Endothelial cell of umbilical vein (primary cell): ENCODE measurements around the gene LYRM2. TPM values are rescaled to one million over a fixed set of nuclear protein-coding genes. Genes with fewer than 3 reads are reported as not detected.

ENCODE experiments used
- BruUV-seq: library from RNA; stranded (reverse); fragments of 400-500 nt; replicated peaks from 2 replicates; lab custom pipeline; 2021; lab: Mats Ljungman, UMichigan
- CTCF ChIA-PET: fragments of 300-600, 350-600 bp; sonication (Branson Sonifier 250); formaldehyde crosslinking; loops from one replicate; lab custom pipeline; 2021; ENCODE audit warnings: antibody characterized with exemption, inconsistent platforms; lab: Charles Lee
- POLR2A ChIA-PET: fragments of 300-600, 350-600 bp; sonication (Branson Sonifier 250); formaldehyde crosslinking; loops from one replicate; lab custom pipeline; 2021; ENCODE audit warnings: antibody characterized with exemption, inconsistent platforms; lab: Charles Lee
- DNase-seq: peaks from one replicate; pipeline ENCODE4 v3.0.0-alpha.2; 2011; ENCODE audit warnings: low read depth, low spot score
- FAIRE-seq: peaks from 2 replicates; lab custom pipeline; 2011; peaks lifted over from hg19 to GRCh38; lab: Jason Lieb, UNC
- H2AFZ ChIP-seq: 2 replicates; pipeline ENCODE4 v1.6.0; 2012; ENCODE audit warnings: low read depth, low read length, control low read depth, inconsistent platforms
- H3K27ac ChIP-seq: 2 replicates; pipeline ENCODE4 v1.5.1; 2011; ENCODE audit warnings: low read depth, mild to moderate bottlenecking, control low read depth, low read length, moderate library complexity; ENCODE audit not compliant: insufficient read depth
- H3K27me3 ChIP-seq, 2 experiments: 2 replicates each; pipeline versions ENCODE4 v1.6.0 to v1.6.1; 2011; ENCODE audit warnings: low read length in 2 of 2, mixed read lengths in 1 of 2; ENCODE audit not compliant: control insufficient read depth in 2 of 2, insufficient read depth in 2 of 2
- H3K36me3 ChIP-seq, 2 experiments: 2 replicates in 1 of 2; 3 replicates in 1 of 2; pipeline ENCODE4 v1.5.1; 2011; ENCODE audit warnings: low read length in 2 of 2, mild to moderate bottlenecking in 1 of 2, moderate library complexity in 1 of 2; ENCODE audit not compliant: control insufficient read depth in 2 of 2, insufficient read depth in 2 of 2; ENCODE audit errors: extremely low read depth in 1 of 2
- H3K4me1 ChIP-seq: 3 replicates; pipeline ENCODE4 v1.5.1; 2011; ENCODE audit warnings: mild to moderate bottlenecking, low read length; ENCODE audit not compliant: control insufficient read depth, insufficient read depth; ENCODE audit errors: extremely low read depth
- H3K4me2 ChIP-seq: 2 replicates; pipeline ENCODE4 v1.6.1; 2011; ENCODE audit warnings: low read length, control low read depth, mixed read lengths; ENCODE audit not compliant: insufficient read depth
- H3K4me3 ChIP-seq, 3 experiments: fragments of 200-600 bp in 1 of 3; sonication (generic), shearing (Covaris generic) in 1 of 3; replicated peaks in 1 of 3; 2 replicates each; pipeline ENCODE4 v1.5.1; 2011 to 2016; ENCODE audit warnings: control low read depth in 3 of 3, low read length in 3 of 3, mild to moderate bottlenecking in 2 of 3, inconsistent platforms in 1 of 3, low read depth in 1 of 3, moderate library complexity in 1 of 3; ENCODE audit not compliant: insufficient read depth in 1 of 3
- H3K79me2 ChIP-seq: 2 replicates; pipeline ENCODE4 v1.6.0; 2012; ENCODE audit warnings: low read length, inconsistent platforms; ENCODE audit not compliant: control insufficient read depth, insufficient read depth
- H3K9ac ChIP-seq: replicated peaks from 2 replicates; pipeline ENCODE3; 2011; ENCODE audit warnings: low read length, control low read depth; ENCODE audit not compliant: insufficient read depth; ENCODE audit errors: extremely low read depth
- H3K9me1 ChIP-seq: replicated peaks from 3 replicates; pipeline ENCODE4 v1.6.0; 2011; ENCODE audit warnings: mild to moderate bottlenecking, low read length; ENCODE audit not compliant: control insufficient read depth, insufficient read depth; ENCODE audit errors: extremely low read depth
- H3K9me3 ChIP-seq: replicated peaks from 2 replicates; pipeline ENCODE4 v1.5.1; 2012; ENCODE audit warnings: low read length, inconsistent platforms; ENCODE audit not compliant: control insufficient read depth, insufficient read depth
- H4K20me1 ChIP-seq: replicated peaks from 2 replicates; pipeline ENCODE3; 2011; ENCODE audit warnings: mild to moderate bottlenecking, low read length; ENCODE audit not compliant: control insufficient read depth, insufficient read depth; ENCODE audit errors: extremely low read depth
- CTCF ChIP-seq, 2 donors: IDR thresholded peaks; 1 replicate in 1 of 2; 2 replicates in 1 of 2; pipeline ENCODE4 v1.5.1; 2011; ENCODE audit warnings: low read length in 2 of 2, mild to moderate bottlenecking in 2 of 2, moderate library complexity in 2 of 2, control low read depth in 1 of 2, inconsistent platforms in 1 of 2, low read depth in 1 of 2; ENCODE audit not compliant: insufficient read depth in 1 of 2; ENCODE audit errors: extremely low read depth in 1 of 2
- EZH2 ChIP-seq: IDR thresholded peaks from 2 replicates; pipeline ENCODE4 v1.6.1; 2012; ENCODE audit warnings: borderline replicate concordance, low read depth, mild to moderate bottlenecking, moderate library complexity, low read length, inconsistent platforms; ENCODE audit not compliant: severe bottlenecking
- FOS ChIP-seq: IDR thresholded peaks from 2 replicates; pipeline ENCODE4 v1.6.1; 2011; ENCODE audit warnings: mild to moderate bottlenecking, low read length, moderate library complexity, borderline replicate concordance; ENCODE audit not compliant: insufficient read depth
- GATA2 ChIP-seq: IDR thresholded peaks from 2 replicates; pipeline ENCODE4 v1.7.0; 2011; ENCODE audit warnings: low read depth, mild to moderate bottlenecking, moderate library complexity, mixed read lengths, low read length; ENCODE audit not compliant: insufficient read length, insufficient read depth
- JUN ChIP-seq: IDR thresholded peaks from 2 replicates; pipeline ENCODE4 v1.6.1; 2011; ENCODE audit warnings: borderline replicate concordance, low read depth; ENCODE audit not compliant: insufficient read length, insufficient read depth
- MYC ChIP-seq: IDR thresholded peaks from one replicate; pipeline ENCODE4 v1.6.1; 2011; ENCODE audit warnings: mild to moderate bottlenecking, low read depth, low read length
- POLR2A ChIP-seq: IDR thresholded peaks from 2 replicates; pipeline ENCODE4 v1.6.1; 2012; ENCODE audit warnings: low read depth, mild to moderate bottlenecking, control low read depth, low read length
- POLR2AphosphoS5 ChIP-seq: IDR thresholded peaks from 2 replicates; pipeline ENCODE4 v1.6.1; 2012; ENCODE audit warnings: low read depth, mild to moderate bottlenecking, control low read depth, low read length, moderate library complexity; ENCODE audit not compliant: insufficient read depth
- dilution Hi-C: fragments of 300-500 bp; cut with MboI; formaldehyde crosslinking; loops from one replicate; pipeline ENCODE4 v1.15.0; 2019; ENCODE audit warnings: low sequenced_read_pairs; ENCODE audit not compliant: extremely low pct_ligation_motif_present
- intact Hi-C: fragments of 100-400 bp; cut with micrococcal nuclease; formaldehyde crosslinking; loops from one replicate; pipeline ENCODE4 v1.10.0; 2022
- polyA plus RNA-seq, 4 experiments: library from polyadenylated mRNA; depleted of rRNA in 3 of 4; stranded (reverse) in 3 of 4; unstranded in 1 of 4; fragments of >200 nt; gene quantifications; 2 replicates each; pipeline versions ENCODE4 v1.2.1 to v1.2.3, GENCODE V29; 2011 to 2012; ENCODE audit warnings: missing spikeins in 1 of 4
- total RNA-seq: library from RNA; stranded (reverse); gene quantifications from 2 replicates; pipeline ENCODE4 v1.2.3, GENCODE V29; 2021
- TF ChIP-seq, protein P1 (sequence below): IDR thresholded peaks from 2 replicates; pipeline ENCODE4 v1.6.1; 2011; ENCODE audit not compliant: insufficient read depth, insufficient read length

Gene LYRM2
- total and polyA plus RNA-seq, 2 donors (not counting 3 experiments of a cell fraction or from before 2014, with no cell fraction given) = 11.8 to 41.9 TPM

- H3K9me3 ChIP-seq = no peaks in the 10 kb centered on the region
- H3K9me1 ChIP-seq = no peaks in the 10 kb centered on the region
- H3K79me2 ChIP-seq = no peaks in the 10 kb centered on the region
- FAIRE-seq = no peak
- H3K36me3 ChIP-seq = peaks cover 23 to 26% of the 10 kb centered on the region in 2 experiments
- DNase-seq = no peak
- H3K27ac ChIP-seq = no peak overlapping the region
- H3K4me2 ChIP-seq = no peak overlapping the region
- H3K9ac ChIP-seq = no peak overlapping the region
- no TSS peak for BruUV-seq
- H4K20me1 ChIP-seq = no peaks in the 10 kb centered on the region
- POLR2A ChIA-PET = no interaction called here
- CTCF ChIA-PET = no interaction called here
- H3K4me1 ChIP-seq = no peaks in the 10 kb centered on the region
- dilution Hi-C loops = no loop called here
- no peak for TF ChIP-seq JUN
- TF ChIP-seq, protein P1, sequence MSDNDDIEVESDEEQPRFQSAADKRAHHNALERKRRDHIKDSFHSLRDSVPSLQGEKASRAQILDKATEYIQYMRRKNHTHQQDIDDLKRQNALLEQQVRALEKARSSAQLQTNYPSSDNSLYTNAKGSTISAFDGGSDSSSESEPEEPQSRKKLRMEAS = no peak
- TF ChIP-seq EZH2 = no peak
- no peak for TF ChIP-seq GATA2
- no peak for TF ChIP-seq CTCF (IDR thresholded peaks at IDR 0.05; ENCODE audit: extremely low read depth in 1 of 2, insufficient read depth in 1 of 2, low read depth in 1 of 2, low read length in 2 of 2)
- no peak for TF ChIP-seq MYC
- TF ChIP-seq FOS = no peak
- no peak for TF ChIP-seq POLR2A
- TF ChIP-seq POLR2AphosphoS5 = no peak
- intact Hi-C loops = no loop called here
- H3K27me3 ChIP-seq = no peaks in the 10 kb centered on the region
- no peak overlapping the region for H2AFZ ChIP-seq
- no peak overlapping the region for H3K4me3 ChIP-seq
Observed at GRCh38 chr6:89678531-89678930, 40.0 kb upstream of the LYRM2 start.
